ENCODE measurements around the gene MYOC.
"Not testable (repeated sequence)": the region's sequence is repeated elsewhere in the genome, so short reads cannot be mapped to it uniquely, and the experiment has no call there.

Gene MYOC

GRCh38 chr1:171653796-171654195, 1.3 kb upstream of the MYOC start:
- DNase-seq (ENCODE audit: low read depth) = no peak

GRCh38 chr1:171646249-171646560, 6.3 kb downstream of the MYOC start:
- no peak for DNase-seq (ENCODE audit: low read depth)

- no peak for DNase-seq (ENCODE audit: low read depth)
Observed at GRCh38 chr1:171645553-171646248, 6.8 kb downstream of the MYOC start.

- peak; percentile 13 for DNase-seq (ENCODE audit: low read depth)
Observed at GRCh38 chr1:171644805-171645483, 7.5 kb downstream of the MYOC start.

DNA sequence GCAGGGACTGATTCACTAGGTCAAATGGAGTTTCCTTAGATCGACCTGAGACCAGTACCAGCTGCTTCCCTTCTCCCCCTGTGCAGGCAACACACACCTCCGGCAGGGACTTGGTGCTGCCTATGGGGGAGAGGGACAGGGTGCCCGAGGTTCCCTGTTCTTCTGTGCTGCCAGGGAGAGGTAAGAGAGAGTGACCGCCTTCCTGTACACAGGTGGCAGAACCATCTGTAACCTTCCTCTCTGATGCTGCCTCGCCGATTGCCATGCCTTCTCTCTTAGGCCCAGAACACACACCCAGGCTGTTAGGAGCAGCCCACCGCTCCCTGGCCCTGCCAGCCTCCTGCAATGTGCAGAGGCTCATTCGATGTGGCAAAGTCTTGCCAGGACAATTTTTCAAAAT, 9.3 kb downstream of the MYOC start:
- no peak for DNase-seq (ENCODE audit: low read depth)

- no peak for DNase-seq (ENCODE audit: low read depth)
Observed at GRCh38 chr1:171642197-171642596, 10.3 kb downstream of the MYOC start.

DNA sequence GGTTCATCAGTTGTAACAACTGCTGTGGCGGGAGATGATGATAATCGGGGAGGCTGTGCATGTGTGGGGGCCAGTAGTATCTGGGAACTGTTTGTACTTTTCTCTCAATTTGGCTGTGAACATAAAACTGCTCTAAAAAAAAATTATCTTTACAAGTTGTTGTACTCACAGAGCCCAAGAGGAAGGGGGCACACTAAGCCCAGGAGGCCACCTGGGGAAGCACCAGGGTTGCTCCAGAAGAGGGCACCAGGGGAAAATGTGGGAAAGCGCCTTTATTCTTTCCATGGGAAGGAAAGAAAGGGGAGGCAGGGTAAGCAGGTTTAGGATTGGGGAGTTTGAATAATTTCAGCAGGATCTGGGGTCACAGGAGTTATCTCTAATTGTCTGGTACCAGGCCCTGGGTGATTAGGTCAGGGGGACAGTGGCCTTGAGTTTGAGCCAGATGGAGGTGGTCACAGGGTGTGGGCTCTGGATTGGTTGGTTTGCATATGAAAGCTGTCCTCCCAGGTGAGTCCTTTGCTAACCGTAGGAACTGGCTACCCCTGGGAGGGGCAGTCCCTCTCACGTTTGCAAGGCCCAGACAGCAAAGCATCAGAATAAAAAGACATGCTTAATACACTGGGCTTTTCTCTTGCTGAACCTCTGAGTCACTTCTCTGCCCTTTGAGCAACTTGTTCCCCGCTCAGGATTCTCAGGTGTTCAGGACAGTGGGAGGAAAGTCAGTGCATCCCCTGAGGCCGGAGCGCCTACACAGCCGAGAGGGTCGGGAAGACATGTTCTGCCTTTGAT, 11.2 kb downstream of the MYOC start:
- DNase-seq (ENCODE audit: low read depth) = no peak

DNA sequence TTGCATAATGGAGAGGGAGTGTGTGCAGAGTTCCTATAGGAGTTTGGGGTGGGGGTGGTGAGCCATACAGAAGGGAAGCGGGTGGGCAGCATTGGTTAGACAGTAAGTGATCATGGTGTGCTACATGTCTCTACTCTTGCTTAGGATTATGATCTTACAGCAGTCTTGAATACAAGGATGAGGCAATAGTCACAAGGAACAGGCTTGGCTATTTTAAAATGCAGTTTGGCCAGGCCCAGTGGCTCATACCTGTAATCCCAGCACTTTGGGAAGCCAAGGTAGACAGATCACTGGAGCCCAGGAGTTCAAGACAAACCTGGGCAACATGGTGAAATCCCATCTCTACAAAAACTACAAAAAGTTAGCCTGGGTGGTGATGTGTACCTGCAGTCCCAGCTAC, 12.3 kb downstream of the MYOC start:
- DNase-seq (ENCODE audit: low read depth) = no peak

DNA sequence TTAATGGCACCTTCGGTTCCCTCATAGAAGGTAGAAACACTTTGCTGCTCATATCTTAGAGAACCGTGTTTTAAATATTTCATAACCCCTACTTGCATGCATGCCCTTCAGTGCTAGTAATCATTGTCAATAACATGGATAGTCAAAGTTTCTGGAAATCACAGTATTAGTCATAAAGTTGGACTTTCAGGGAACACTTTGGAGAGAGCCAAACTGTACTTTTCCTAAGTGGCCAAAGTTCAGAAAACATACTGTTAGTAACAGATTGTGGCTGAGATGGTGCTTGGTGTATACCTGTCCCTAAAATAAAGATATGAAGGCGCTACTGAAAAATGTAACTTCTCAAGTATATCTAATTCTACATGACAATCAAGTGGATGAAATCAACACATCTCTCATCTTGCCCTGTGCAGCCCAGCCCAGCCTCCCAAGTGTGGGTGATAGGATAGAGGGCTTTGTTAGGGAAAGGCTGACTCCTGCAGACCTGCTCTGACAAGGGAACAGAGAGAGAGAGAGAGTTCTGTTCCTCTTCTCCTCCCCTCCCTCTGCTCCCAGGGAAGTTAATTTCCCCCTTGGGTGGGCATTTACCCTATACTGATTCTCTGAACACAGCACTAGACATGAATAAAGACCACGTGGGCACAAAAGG, 14.4 kb downstream of the MYOC start:
- no peak for DNase-seq (ENCODE audit: low read depth)

- DNase-seq (ENCODE audit: low read depth) = no peak
Observed at GRCh38 chr1:171636141-171636540, 16.3 kb downstream of the MYOC start.

DNA sequence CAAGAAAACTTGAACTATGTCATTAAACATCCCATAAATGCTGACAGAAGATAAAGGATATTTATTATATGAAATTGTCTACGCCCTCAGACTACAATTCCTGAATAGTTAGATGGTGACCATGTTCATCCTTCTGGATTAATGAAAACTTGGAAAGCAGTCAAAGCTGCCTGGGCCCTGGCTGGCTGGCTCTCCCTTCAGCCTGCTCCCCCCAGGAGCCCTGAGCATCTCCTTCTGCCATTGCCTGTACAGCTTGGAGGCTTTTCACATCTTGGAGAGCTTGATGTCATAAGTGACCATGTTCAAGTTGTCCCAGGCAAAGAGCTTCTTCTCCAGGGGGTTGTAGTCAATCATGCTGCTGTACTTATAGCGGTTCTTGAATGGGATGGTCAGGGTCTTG, 16.8 kb downstream of the MYOC start:
- DNase-seq (ENCODE audit: low read depth) = no peak

- no peak for DNase-seq (ENCODE audit: low read depth)
Observed at GRCh38 chr1:171628225-171628624, 24.3 kb downstream of the MYOC start.

- no peak for DNase-seq (ENCODE audit: low read depth)
Observed at GRCh38 chr1:171627020-171627419, 25.5 kb downstream of the MYOC start.

DNA sequence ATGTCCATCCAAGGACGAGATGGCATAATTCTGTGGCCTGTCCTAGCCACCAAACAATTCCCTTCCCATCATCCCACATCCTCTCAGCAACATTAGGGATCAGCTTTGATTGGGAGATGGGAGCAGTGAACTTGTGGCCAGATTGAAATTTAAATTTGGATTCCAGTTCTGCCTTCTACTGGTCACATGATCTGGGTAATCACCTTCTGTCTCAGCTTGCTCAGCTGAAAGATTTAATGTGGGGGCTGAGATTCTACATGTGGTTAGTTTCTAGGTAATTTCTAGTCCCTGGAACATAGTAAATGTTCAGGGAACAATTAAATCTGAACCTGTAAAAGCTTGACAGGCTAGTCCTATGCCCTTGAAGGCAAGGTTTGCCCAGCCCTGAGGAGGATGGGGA, 27.3 kb downstream of the MYOC start:
- DNase-seq (ENCODE audit: low read depth) = no peak

- no peak for DNase-seq (ENCODE audit: low read depth)
Observed at GRCh38 chr1:171623651-171624331, 28.7 kb downstream of the MYOC start.

GRCh38 chr1:171622152-171622462, 30.4 kb downstream of the MYOC start, which contains the start of gene MYOCOS:
Gene MYOCOS, plus strand, starts transcription at chr1:171622243. Its CDS starts 1,641 bp downstream, at chr1:171623884.
- no peak for DNase-seq (ENCODE audit: low read depth)

DNA sequence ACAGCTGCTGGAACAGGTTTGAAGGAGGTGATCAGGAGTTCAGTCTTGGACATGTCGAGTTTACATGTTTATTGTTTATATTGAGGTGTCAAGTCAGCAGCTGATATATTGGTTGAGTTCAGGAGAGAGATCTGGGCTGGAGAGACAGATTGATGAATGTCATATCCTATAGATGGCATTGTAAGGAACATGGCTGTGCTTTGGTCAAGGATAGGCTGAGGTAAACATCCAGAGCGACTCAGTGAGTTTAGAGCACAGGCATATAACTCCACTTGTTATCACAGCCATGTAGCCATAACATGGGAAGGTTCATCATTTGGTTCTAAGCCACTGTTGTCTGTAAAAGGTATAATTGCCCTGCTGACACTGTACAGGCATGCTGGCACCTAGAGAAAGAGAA, 35.9 kb downstream of the MYOC start:
- DNase-seq (ENCODE audit: low read depth) = no peak

GRCh38 chr1:171615122-171615906, 37.2 kb downstream of the MYOC start:
- DNase-seq (ENCODE audit: low read depth) = not testable (repeated sequence)

GRCh38 chr1:171613282-171613681, 39.2 kb downstream of the MYOC start:
- no peak for DNase-seq (ENCODE audit: low read depth)

DNA sequence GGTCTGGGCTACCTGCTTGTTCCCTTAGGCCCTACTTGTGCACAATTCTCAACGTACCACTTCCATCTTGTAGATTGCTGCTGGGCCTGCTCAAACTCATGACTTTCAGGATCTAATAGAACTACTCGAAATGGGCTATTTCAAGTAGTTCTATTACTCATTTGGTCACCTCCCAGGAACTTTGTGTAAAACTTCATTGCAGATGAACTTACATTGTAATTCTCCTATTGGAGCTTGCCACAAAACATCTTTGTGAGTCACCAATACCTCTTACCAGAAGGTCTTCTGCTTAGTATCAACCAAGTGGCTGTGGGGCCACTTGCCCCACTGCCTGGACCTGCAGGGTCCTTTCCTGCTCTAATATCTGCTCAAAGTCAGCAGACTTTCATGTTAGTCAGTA, 41.2 kb downstream of the MYOC start:
- DNase-seq (ENCODE audit: low read depth) = no peak

DNA sequence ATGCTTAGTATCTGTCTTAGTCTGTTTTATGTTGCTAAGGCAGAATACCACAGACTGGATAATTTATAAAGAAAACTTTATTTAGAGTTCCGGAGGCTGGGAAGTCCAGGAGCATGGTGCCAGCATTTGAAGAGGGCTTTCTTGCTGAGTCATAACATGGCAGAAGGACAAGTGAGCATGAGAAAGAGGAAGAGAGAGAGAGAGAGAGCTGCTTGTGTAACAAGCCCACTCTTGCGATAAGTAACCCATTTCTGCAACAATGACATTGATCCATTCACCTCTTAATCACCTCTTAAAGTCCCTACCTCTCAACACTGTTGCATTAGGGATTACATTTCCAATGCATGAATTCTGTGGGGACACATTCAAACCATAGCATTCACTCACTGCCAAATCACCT, 42.1 kb downstream of the MYOC start:
- DNase-seq (ENCODE audit: low read depth) = no peak
